Transverse colon (tissue), 4 donors: ENCODE results near the gene LRRC42. TPM values are rescaled to one million over a fixed set of nuclear protein-coding genes. Genes with fewer than 3 reads are reported as not detected.

Experiments
- DNase-seq: peaks from one replicate; pipeline ENCODE4 v3.0.0-alpha.2; 2019
- H3K27ac ChIP-seq, 4 donors: fragments of 200-600 bp; sonication (generic); 2 replicates each; pipeline ENCODE4 v1.5.1; 2016 to 2018; ENCODE audit warnings: inconsistent platforms in 4 of 4
- H3K27me3 ChIP-seq: fragments of 200-600 bp; sonication (generic); 2 replicates; pipeline ENCODE4 v1.5.1; 2017; ENCODE audit warnings: inconsistent platforms
- H3K36me3 ChIP-seq, 4 donors: fragments of 200-600 bp; sonication (generic); 2 replicates each; pipeline ENCODE4 v1.5.1; 2017 to 2019; ENCODE audit warnings: inconsistent platforms in 4 of 4
- H3K4me1 ChIP-seq, 4 donors: fragments of 200-600 bp; sonication (generic); 2 replicates each; pipeline ENCODE4 v1.5.1; 2017 to 2020; ENCODE audit warnings: inconsistent platforms in 4 of 4
- H3K4me3 ChIP-seq, 4 donors: fragments of 200-600 bp; sonication (generic); 1 replicate in 1 of 4; 2 replicates in 3 of 4; pipeline versions ENCODE4 v1.5.1 to v1.6.1; 2017 to 2019; ENCODE audit warnings: inconsistent platforms in 4 of 4
- H3K9me3 ChIP-seq, 2 donors: fragments of 200-600 bp; sonication (generic); 2 replicates each; pipeline ENCODE4 v1.5.1; 2017 to 2019; ENCODE audit warnings: inconsistent platforms in 2 of 2
- EP300 ChIP-seq: sonication (generic); formaldehyde crosslinking; IDR thresholded peaks from one replicate; pipeline ENCODE4 v1.6.1; 2017; ENCODE audit warnings: antibody characterized with exemption, low read depth
- POLR2A ChIP-seq: fragments of 450-650 bp; IDR thresholded peaks from one replicate; pipeline ENCODE4 v1.6.1; 2016; ENCODE audit warnings: antibody characterized with exemption, mild to moderate bottlenecking, moderate library complexity
- POLR2AphosphoS5 ChIP-seq, 3 donors: sonication (generic); formaldehyde crosslinking; IDR thresholded peaks; one replicate each; pipeline ENCODE4 v1.6.1; 2016; ENCODE audit warnings: antibody characterized with exemption in 3 of 3
- WGBS, 2 donors: methylation state at CpG; one replicate each; pipeline ENCODE4 v1.1.5; 2018; ENCODE audit warnings: low coverage in 1 of 2; 5-methylcytosine and 5-hydroxymethylcytosine counted together
- in situ Hi-C, 4 donors: fragments of 200-750 bp; cut with MboI; loops; one replicate each; pipeline versions ENCODE4 v1.15.0 to v1.15.1; 2017; ENCODE audit warnings: low sequenced_read_pairs in 3 of 4, low pct_ligation_motif_present in 1 of 4, low pct_unique_long_range_greater_than_20kb in 1 of 4
- intact Hi-C: fragments of 100-400 bp; cut with DNase I; formaldehyde crosslinking; loops from one replicate; pipeline ENCODE4 v1.15.1; 2023; ENCODE audit warnings: low total_unique reads
- total RNA-seq, 4 donors: library from RNA; depleted of rRNA; stranded (reverse); fragments of >200 nt; gene quantifications; one replicate each; pipeline ENCODE4 v1.1.0, GENCODE V29; 2016
- TF ChIP-seq, protein P1 (sequence below), 5 experiments: fragments of 200-600 bp in 3 of 5; fragments of 450-650 bp in 2 of 5; sonication (generic) in 3 of 5; IDR thresholded peaks; 1 replicate in 2 of 5; 2 replicates in 3 of 5; pipeline ENCODE4 v1.5.1; 2016 to 2017; ENCODE audit warnings: antibody characterized with exemption in 5 of 5, inconsistent platforms in 3 of 5, mild to moderate bottlenecking in 2 of 5, moderate library complexity in 1 of 5

LRRC42 gene
- total RNA-seq, 4 donors from 2014 or later = 4.4 to 24.7 (median 17.5) TPM

DNA sequence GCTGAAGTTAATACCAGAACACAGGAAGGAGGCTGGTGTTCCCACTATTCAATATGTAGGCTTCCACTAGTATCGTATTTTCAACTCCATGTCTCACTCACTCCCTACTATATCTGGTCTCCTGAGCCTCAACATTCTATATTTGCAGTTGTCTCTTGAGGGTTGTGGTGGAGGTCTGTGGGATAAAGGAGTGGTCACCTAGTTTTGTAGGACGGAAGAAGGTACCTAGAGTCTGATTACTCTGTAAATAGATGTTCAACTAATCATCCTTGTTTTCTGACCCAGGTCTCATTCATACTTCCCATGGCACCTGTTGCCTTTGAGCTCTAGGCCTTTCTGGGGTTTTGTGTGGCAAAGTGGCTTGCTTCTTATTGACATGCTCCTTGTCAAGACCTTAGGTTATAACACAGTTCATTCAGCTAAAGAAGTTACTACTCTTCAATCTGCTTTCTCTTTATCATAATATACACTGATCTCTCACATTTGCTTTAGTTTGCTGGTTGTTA lies 18.7 kb upstream of the LRRC42 start:
- H3K36me3 ChIP-seq = peaks cover 0 to 29% (median 2%) of the 10 kb centered on the region in 4 donors
- H3K4me3 ChIP-seq = no peak overlapping the region
- 92 to 94% methylated on average over 2 of the region's 2 CpGs for WGBS, 2 donors
- intact Hi-C loops (no loop called here), in situ Hi-C loops (loop anchor here in 1 of 4 donors (25.0 kb wide), 1 partner anchor 110 kb away; no protein-coding TSS in a partner anchor)
- TF ChIP-seq EP300 (no peak), POLR2A (no peak)
- H3K4me1 ChIP-seq = no peaks in the 10 kb centered on the region
- no peaks in the 10 kb centered on the region for H3K9me3 ChIP-seq
- no peaks in the 10 kb centered on the region for H3K27me3 ChIP-seq
- H3K27ac ChIP-seq = no peak overlapping the region
- no peak for DNase-seq

DNA sequence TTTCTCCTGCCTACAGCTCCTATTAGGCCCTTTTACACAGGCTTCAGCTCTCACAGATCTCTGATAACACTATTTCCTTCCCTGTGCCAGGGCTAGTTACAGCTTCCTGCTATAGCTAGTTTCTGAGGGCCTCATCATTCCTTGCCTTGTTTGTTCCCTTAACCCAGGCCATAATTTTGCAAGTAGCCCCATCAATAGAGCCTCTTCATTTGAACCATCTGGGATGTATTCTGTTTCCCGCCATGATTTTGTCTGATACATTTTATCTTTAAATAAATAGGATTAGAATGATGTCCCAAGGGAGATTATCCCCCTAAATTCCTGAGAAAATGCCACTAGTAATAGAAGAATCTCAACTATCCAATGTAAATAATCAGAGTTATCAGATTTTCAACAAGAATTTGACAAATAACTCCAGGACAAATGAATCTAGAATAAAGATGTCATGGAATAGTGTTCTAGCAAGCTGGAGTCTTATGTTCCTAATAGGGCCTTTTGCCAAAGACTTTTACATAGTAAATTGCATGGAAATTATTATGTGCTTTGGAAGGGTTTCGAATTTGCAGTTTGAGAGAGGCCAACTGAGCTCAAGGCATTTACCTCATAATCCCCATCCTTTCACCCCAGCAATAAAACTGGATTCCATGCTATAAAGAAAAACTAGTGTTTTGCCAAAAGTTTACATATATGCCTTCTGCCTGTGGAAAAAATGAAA lies 16.7 kb upstream of the LRRC42 start:
- WGBS, 2 donors = 84 to 100% methylated on average over 2 of the region's 2 CpGs
- no peaks in the 10 kb centered on the region for H3K27me3 ChIP-seq
- H3K36me3 ChIP-seq = peaks cover 0 to 13% (median 0%) of the 10 kb centered on the region in 4 donors
- H3K27ac ChIP-seq = no peak overlapping the region
- TF ChIP-seq, protein P1, sequence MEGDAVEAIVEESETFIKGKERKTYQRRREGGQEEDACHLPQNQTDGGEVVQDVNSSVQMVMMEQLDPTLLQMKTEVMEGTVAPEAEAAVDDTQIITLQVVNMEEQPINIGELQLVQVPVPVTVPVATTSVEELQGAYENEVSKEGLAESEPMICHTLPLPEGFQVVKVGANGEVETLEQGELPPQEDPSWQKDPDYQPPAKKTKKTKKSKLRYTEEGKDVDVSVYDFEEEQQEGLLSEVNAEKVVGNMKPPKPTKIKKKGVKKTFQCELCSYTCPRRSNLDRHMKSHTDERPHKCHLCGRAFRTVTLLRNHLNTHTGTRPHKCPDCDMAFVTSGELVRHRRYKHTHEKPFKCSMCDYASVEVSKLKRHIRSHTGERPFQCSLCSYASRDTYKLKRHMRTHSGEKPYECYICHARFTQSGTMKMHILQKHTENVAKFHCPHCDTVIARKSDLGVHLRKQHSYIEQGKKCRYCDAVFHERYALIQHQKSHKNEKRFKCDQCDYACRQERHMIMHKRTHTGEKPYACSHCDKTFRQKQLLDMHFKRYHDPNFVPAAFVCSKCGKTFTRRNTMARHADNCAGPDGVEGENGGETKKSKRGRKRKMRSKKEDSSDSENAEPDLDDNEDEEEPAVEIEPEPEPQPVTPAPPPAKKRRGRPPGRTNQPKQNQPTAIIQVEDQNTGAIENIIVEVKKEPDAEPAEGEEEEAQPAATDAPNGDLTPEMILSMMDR (IDR thresholded peaks at IDR 0.05) = no peak
- TF ChIP-seq EP300 = no peak
- TF ChIP-seq POLR2AphosphoS5 (IDR thresholded peaks at IDR 0.05) = no peak
- no peak for TF ChIP-seq POLR2A
- peaks cover 4 to 7% of the 10 kb centered on the region in 2 donors for H3K9me3 ChIP-seq
- in situ Hi-C loops (loop anchor here in 1 of 4 donors (25.0 kb wide), 1 partner anchor 108 kb away; no protein-coding TSS in a partner anchor), intact Hi-C loops (no loop called here)
- DNase-seq = no peak
- no peak overlapping the region for H3K4me3 ChIP-seq
- H3K4me1 ChIP-seq = no peaks in the 10 kb centered on the region

DNA sequence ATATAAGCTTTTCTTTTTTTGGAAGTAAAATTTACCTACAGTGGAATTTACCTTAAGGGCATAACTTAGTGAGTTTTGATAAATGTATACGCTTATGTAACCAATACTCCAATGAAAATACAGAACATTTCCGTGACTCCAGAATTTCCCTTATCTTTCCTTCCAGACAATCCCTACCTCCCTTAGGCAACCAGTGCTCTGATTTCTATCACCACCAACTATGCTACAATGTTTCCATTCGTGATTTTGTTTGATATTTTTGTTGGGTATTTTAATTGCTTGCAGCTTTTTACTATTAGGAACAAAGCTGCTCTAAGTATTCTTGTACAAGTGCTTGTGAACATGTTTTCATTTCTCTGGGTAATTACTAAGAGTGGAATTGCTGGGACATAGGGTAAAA lies 15.2 kb upstream of the LRRC42 start:
- Histone ChIP-seq H3K4me1 (no peaks in the 10 kb centered on the region), H3K27ac (no peak overlapping the region), H3K36me3 (peaks cover 0 to 10% (median 0%) of the 10 kb centered on the region in 4 donors), H3K9me3 (peaks cover 10% of the 10 kb centered on the region in 2 donors), H3K4me3 (no peak overlapping the region), H3K27me3 (no peaks in the 10 kb centered on the region)
- WGBS, 2 donors = 95 to 100% methylated on average over 3 of the region's 3 CpGs
- intact Hi-C loops (no loop called here), in situ Hi-C loops (loop anchor here in 1 of 4 donors (25.0 kb wide), 1 partner anchor 106 kb away; no protein-coding TSS in a partner anchor)
- DNase-seq = no peak
- TF ChIP-seq POLR2AphosphoS5 (IDR thresholded peaks at IDR 0.05) (no peak), EP300 (no peak), POLR2A (no peak)
- TF ChIP-seq, protein P1 (IDR thresholded peaks at IDR 0.05) = no peak

DNA sequence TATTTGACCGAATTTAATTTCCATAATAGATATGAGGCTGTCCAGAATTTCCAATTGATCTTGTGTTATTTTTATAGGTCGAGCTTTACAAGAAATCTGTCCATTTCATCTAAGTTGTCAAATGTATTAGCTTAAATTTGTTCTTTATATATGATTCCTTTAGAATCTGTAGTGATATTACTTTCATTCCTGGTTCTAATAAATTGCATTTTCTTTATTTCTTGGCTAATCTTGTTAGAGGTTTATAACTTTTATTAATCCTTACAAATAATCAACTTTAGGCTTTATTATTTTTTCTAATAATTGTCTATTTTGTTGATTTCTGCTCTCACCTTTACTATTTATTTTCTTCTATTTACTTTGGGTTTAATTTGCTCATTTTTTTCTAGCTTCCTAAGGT lies 14.6 kb upstream of the LRRC42 start:
- in situ Hi-C loops = loop anchor here in 1 of 4 donors (25.0 kb wide), 1 partner anchor 106 kb away; no protein-coding TSS in a partner anchor
- DNase-seq = no peak
- intact Hi-C loops = no loop called here
- peaks cover 0 to 10% (median 0%) of the 10 kb centered on the region in 4 donors for H3K36me3 ChIP-seq
- no peaks in the 10 kb centered on the region for H3K4me1 ChIP-seq
- H3K27me3 ChIP-seq = no peaks in the 10 kb centered on the region
- H3K9me3 ChIP-seq = peaks cover 10% of the 10 kb centered on the region in 2 donors
- WGBS, 2 donors = 85 to 93% methylated on average over 2 of the region's 2 CpGs
- no peak overlapping the region for H3K27ac ChIP-seq
- TF ChIP-seq, protein P1 (IDR thresholded peaks at IDR 0.05) = no peak
- no peak for TF ChIP-seq POLR2A
- no peak for TF ChIP-seq POLR2AphosphoS5 (IDR thresholded peaks at IDR 0.05)
- TF ChIP-seq EP300 = no peak
- no peak overlapping the region for H3K4me3 ChIP-seq
